GM19438 (cell line): ENCODE data around the gene RAB24.
"Not testable (repeated sequence)": the region's sequence is repeated elsewhere in the genome, so short reads cannot be mapped to it uniquely, and the experiment has no call there.

Experiments used
- ATAC-seq: cut with Tn5 transposase; IDR thresholded peaks from one replicate; pipeline ENCODE4 v1.9.1; 2021; ENCODE audit warnings: low read depth; ENCODE audit not compliant: unreplicated experiment

RAB24 gene

GRCh38 chr5:177311723-177312648, 8.5 kb upstream of the RAB24 start, which contains the start of gene MXD3:
MXD3 (minus strand) TSS chr5:177311898; CDS start chr5:177311830, 68 bp downstream.
- ATAC-seq: peak; percentile 66

- ATAC-seq: peak; percentile 2
Measured at GRCh38 chr5:177311392-177311722, 7.8 kb upstream of the RAB24 start.

GRCh38 chr5:177310757-177311391, 7.4 kb upstream of the RAB24 start:
- peak; percentile 35 for ATAC-seq

- no peak for ATAC-seq
Measured at GRCh38 chr5:177310332-177310731, 6.8 kb upstream of the RAB24 start.

GRCh38 chr5:177309351-177310191, 6.1 kb upstream of the RAB24 start:
- no peak for ATAC-seq

- ATAC-seq: no peak
Measured at GRCh38 chr5:177308740-177309139, 5.2 kb upstream of the RAB24 start.

- ATAC-seq: no peak
Measured at GRCh38 chr5:177307544-177308363, 4.2 kb upstream of the RAB24 start.

GRCh38 chr5:177306674-177307543, 3.4 kb upstream of the RAB24 start:
- ATAC-seq: no peak

- ATAC-seq: not testable (repeated sequence)
Measured at GRCh38 chr5:177306103-177306640, 2.7 kb upstream of the RAB24 start.

- ATAC-seq: no peak
Measured at GRCh38 chr5:177304392-177305119, 1.0 kb upstream of the RAB24 start.

- ATAC-seq: no peak
Measured at GRCh38 chr5:177303925-177304391, 439 bp upstream of the RAB24 start.

- no peak for ATAC-seq
Measured at GRCh38 chr5:177302354-177303110, 987 bp downstream of the RAB24 start.

GRCh38 chr5:177301503-177302165, 1.9 kb downstream of the RAB24 start:
- ATAC-seq: no peak

GRCh38 chr5:177300951-177301350, 2.6 kb downstream of the RAB24 start:
- no peak for ATAC-seq

GRCh38 chr5:177300236-177300880, 3.2 kb downstream of the RAB24 start:
- peak; percentile 38 for ATAC-seq

GRCh38 chr5:177299697-177300096, 3.8 kb downstream of the RAB24 start:
- no peak for ATAC-seq
